Measurements from ENCODE around the gene MEF2A.
A peak's percentile ranks its signal among the peaks of the same experiment; 100 is the strongest.

MEF2A gene

DNA sequence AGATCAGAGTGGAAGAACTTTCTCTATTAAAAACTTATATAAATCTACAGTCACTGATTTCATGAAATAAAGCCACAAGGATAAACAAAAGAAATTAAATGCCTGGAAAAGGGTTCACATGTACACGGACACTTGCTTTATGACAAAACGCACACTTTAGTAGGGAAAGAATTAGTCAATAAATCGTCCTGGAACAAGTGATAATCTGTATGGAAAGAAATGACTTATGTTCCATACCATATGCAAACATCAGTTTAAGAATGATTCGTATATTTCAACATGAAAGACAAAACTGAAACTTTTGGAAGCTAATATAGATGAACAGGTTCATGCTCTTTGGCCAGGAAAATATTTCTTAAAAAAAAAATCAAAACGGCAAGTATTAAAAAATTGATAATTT, 40.2 kb downstream of the MEF2A start:
- H3K27ac ChIP-seq (ENCODE audit: extremely low read depth, low read depth, low read length), result no peak overlapping the region
- CTCF ChIA-PET, result interaction anchor here (0.6 to 2.2 kb wide), 3 partner anchors 11 to 366 kb away, joined by 3 to 6 read pairs (median 3); no protein-coding TSS in a partner anchor
- POLR2A ChIA-PET, result no interaction called here
- peaks cover 17% of the 10 kb centered on the region for H3K4me1 ChIP-seq (ENCODE audit: control insufficient read depth, insufficient read depth, low read length)
- TF ChIP-seq ZNF560 (tag by site-specific recombination; IDR thresholded peaks at IDR 0.05; ENCODE audit: borderline replicate concordance) (no peak), FEZF1 (tag by site-specific recombination; IDR thresholded peaks at IDR 0.05) (no peak), ZNF274 (IDR thresholded peaks at IDR 0.05; ENCODE audit: low read length) (no peak), ZNF274 (tag by site-specific recombination; IDR thresholded peaks at IDR 0.05; ENCODE audit: borderline replicate concordance) (no peak), SP3 (tag by site-specific recombination; IDR thresholded peaks at IDR 0.05) (no peak), MYNN (tag by site-specific recombination; IDR thresholded peaks at IDR 0.05; ENCODE audit: borderline replicate concordance) (no peak), ZFP41 (tag by site-specific recombination; IDR thresholded peaks at IDR 0.05; ENCODE audit: borderline replicate concordance) (no peak), ZXDB (tag by site-specific recombination; IDR thresholded peaks at IDR 0.05) (no peak), ZNF223 (tag by site-specific recombination; IDR thresholded peaks at IDR 0.05) (no peak), ZNF571 (tag by site-specific recombination; IDR thresholded peaks at IDR 0.05) (no peak)
- TF ChIP-seq, protein P1, sequence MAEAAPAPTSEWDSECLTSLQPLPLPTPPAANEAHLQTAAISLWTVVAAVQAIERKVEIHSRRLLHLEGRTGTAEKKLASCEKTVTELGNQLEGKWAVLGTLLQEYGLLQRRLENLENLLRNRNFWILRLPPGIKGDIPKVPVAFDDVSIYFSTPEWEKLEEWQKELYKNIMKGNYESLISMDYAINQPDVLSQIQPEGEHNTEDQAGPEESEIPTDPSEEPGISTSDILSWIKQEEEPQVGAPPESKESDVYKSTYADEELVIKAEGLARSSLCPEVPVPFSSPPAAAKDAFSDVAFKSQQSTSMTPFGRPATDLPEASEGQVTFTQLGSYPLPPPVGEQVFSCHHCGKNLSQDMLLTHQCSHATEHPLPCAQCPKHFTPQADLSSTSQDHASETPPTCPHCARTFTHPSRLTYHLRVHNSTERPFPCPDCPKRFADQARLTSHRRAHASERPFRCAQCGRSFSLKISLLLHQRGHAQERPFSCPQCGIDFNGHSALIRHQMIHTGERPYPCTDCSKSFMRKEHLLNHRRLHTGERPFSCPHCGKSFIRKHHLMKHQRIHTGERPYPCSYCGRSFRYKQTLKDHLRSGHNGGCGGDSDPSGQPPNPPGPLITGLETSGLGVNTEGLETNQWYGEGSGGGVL (tag by site-specific recombination; IDR thresholded peaks at IDR 0.05), result no peak
- no peaks in the 10 kb centered on the region for H3K9me3 ChIP-seq (ENCODE audit: control insufficient read depth, insufficient read depth, low read depth, low read length)
- H3K4me3 ChIP-seq (ENCODE audit: low read depth, low read length), result no peak overlapping the region
- H3K36me3 ChIP-seq (ENCODE audit: control insufficient read depth in 2 of 2, insufficient read depth in 1 of 2, low read length in 2 of 2), result peaks cover 0 to 5% of the 10 kb centered on the region in 2 experiments; a peak in 1 of 3 replicates

DNA sequence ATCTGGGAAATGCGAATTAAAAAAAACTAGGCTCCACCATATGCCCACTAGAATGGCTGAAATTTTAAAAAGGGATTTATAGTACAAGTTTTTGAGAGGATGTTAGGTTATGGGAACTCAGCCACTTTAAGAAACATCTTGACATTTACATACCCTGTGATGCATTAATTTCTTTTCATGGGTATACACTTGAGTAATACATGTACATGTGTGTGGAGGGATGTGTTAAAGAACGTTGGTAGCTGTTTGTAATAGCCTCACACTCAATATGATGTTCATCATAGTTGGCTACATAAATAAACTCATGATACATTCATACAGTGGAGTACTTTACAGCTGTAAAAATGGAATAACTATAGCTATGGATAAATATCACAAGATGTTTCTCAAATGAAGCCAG, 40.9 kb downstream of the MEF2A start:
- H3K36me3 ChIP-seq (ENCODE audit: control insufficient read depth in 2 of 2, insufficient read depth in 1 of 2, low read length in 2 of 2), result peaks cover 0 to 5% of the 10 kb centered on the region in 2 experiments; a peak in 1 of 3 replicates
- H3K4me3 ChIP-seq (ENCODE audit: low read depth, low read length), result no peak overlapping the region
- H3K4me1 ChIP-seq (ENCODE audit: control insufficient read depth, insufficient read depth, low read length), result peaks cover 17% of the 10 kb centered on the region
- H3K9me3 ChIP-seq (ENCODE audit: control insufficient read depth, insufficient read depth, low read depth, low read length), result no peaks in the 10 kb centered on the region
- ChIA-PET POLR2A (no interaction called here), CTCF (interaction anchor here (0.6 kb wide), 1 partner anchor 11 kb away, joined by 3 read pairs; no protein-coding TSS in a partner anchor)
- H3K27ac ChIP-seq (ENCODE audit: extremely low read depth, low read depth, low read length), result no peak overlapping the region
- TF ChIP-seq ZNF146 (tag by site-specific recombination; IDR thresholded peaks at IDR 0.05), result peak; percentile 62; the same call in 1 of the 2 replicates
- no peak for TF ChIP-seq ZBTB1 (tag by site-specific recombination; IDR thresholded peaks at IDR 0.05)
- no peak for TF ChIP-seq SALL2 (tag by site-specific recombination; IDR thresholded peaks at IDR 0.05; ENCODE audit: borderline replicate concordance)
- no peak for TF ChIP-seq OVOL3 (tag by site-specific recombination; IDR thresholded peaks at IDR 0.05)

- TF ChIP-seq ZNF571 (tag by site-specific recombination; IDR thresholded peaks at IDR 0.05) (no peak), ZNF830 (tag by site-specific recombination; IDR thresholded peaks at IDR 0.05; ENCODE audit: low read depth) (no peak), GFI1B (tag by site-specific recombination; IDR thresholded peaks at IDR 0.05) (no peak), REPIN1 (tag by site-specific recombination; IDR thresholded peaks at IDR 0.05; ENCODE audit: low read depth) (no peak), ZSCAN4 (tag by site-specific recombination; IDR thresholded peaks at IDR 0.05) (no peak), AEBP2 (tag by site-specific recombination; IDR thresholded peaks at IDR 0.05; ENCODE audit: borderline replicate concordance) (no peak), ZNF311 (tag by site-specific recombination; IDR thresholded peaks at IDR 0.05; ENCODE audit: borderline replicate concordance) (no peak)
- TF ChIP-seq, protein P2, sequence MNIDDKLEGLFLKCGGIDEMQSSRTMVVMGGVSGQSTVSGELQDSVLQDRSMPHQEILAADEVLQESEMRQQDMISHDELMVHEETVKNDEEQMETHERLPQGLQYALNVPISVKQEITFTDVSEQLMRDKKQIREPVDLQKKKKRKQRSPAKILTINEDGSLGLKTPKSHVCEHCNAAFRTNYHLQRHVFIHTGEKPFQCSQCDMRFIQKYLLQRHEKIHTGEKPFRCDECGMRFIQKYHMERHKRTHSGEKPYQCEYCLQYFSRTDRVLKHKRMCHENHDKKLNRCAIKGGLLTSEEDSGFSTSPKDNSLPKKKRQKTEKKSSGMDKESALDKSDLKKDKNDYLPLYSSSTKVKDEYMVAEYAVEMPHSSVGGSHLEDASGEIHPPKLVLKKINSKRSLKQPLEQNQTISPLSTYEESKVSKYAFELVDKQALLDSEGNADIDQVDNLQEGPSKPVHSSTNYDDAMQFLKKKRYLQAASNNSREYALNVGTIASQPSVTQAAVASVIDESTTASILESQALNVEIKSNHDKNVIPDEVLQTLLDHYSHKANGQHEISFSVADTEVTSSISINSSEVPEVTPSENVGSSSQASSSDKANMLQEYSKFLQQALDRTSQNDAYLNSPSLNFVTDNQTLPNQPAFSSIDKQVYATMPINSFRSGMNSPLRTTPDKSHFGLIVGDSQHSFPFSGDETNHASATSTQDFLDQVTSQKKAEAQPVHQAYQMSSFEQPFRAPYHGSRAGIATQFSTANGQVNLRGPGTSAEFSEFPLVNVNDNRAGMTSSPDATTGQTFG (tag by site-specific recombination; IDR thresholded peaks at IDR 0.05; ENCODE audit: borderline replicate concordance), result no peak
- no peaks in the 10 kb centered on the region for H3K9me3 ChIP-seq (ENCODE audit: control insufficient read depth, insufficient read depth, low read depth, low read length)
- POLR2A ChIA-PET, result interaction anchor here (0.6 kb wide), 1 partner anchor 19 kb away, joined by 6 read pairs; no protein-coding TSS in a partner anchor
- no peak overlapping the region for H3K4me3 ChIP-seq (ENCODE audit: low read depth, low read length)
- CTCF ChIA-PET, result interaction anchor here (0.6 to 0.7 kb wide), 2 partner anchors 46 to 506 kb away, joined by 3 read pairs; no protein-coding TSS in a partner anchor
- H3K36me3 ChIP-seq (ENCODE audit: control insufficient read depth in 2 of 2, insufficient read depth in 1 of 2, low read length in 2 of 2), result no peaks in the 10 kb centered on the region
- H3K4me1 ChIP-seq (ENCODE audit: control insufficient read depth, insufficient read depth, low read length), result peaks cover 33% of the 10 kb centered on the region
- H3K27ac ChIP-seq (ENCODE audit: extremely low read depth, low read depth, low read length), result no peak overlapping the region
Observed at GRCh38 chr15:99613481-99613880, 47.7 kb downstream of the MEF2A start.

Measured in HEK293 (cell line).